HepG2 (cell line): ENCODE results near the gene RPL36AL. TPM values are rescaled to one million over a fixed set of nuclear protein-coding genes. Genes with fewer than 3 reads are reported as not detected.

Source experiments
- HCFC1 ChIP-seq: fragments of 150-350 bp; IDR thresholded peaks from 2 replicates; pipeline ENCODE4 v1.6.1; 2014; ENCODE audit warnings: low read depth, low read length
- JUND ChIP-seq: sonication (generic); formaldehyde crosslinking; IDR thresholded peaks from 2 replicates; pipeline ENCODE4 v1.8.0; 2022; ENCODE audit warnings: mild to moderate bottlenecking, missing genetic modification reagents
- MATR3 ChIP-seq: sonication (generic); formaldehyde crosslinking; IDR thresholded peaks from 2 replicates; pipeline ENCODE4 v1.4.0; 2020; ENCODE audit warnings: missing genetic modification reagents
- MBD4 ChIP-seq: IDR thresholded peaks from 2 replicates; pipeline ENCODE4 v1.6.1; 2012; ENCODE audit warnings: low read length, inconsistent platforms, borderline replicate concordance
- MXD4 ChIP-seq: IDR thresholded peaks from 2 replicates; pipeline ENCODE4 v1.6.1; 2016; ENCODE audit warnings: mild to moderate bottlenecking, missing biosample characterization, missing genetic modification reagents
- NFIB ChIP-seq: sonication (generic); formaldehyde crosslinking; IDR thresholded peaks from 2 replicates; pipeline ENCODE4 v1.9.0; 2021; ENCODE audit warnings: missing genetic modification reagents, mild to moderate bottlenecking, borderline replicate concordance
- RARG ChIP-seq: sonication (generic); formaldehyde crosslinking; IDR thresholded peaks from 2 replicates; pipeline ENCODE4 v1.4.0; 2020; ENCODE audit warnings: low read depth, mild to moderate bottlenecking, missing genetic modification reagents
- SCMH1 ChIP-seq: sonication (generic); formaldehyde crosslinking; IDR thresholded peaks from 2 replicates; pipeline ENCODE4 v1.9.0; 2021; ENCODE audit warnings: missing genetic modification reagents, mild to moderate bottlenecking, borderline replicate concordance
- SUZ12 ChIP-seq: fragments of 150-350 bp; IDR thresholded peaks from 2 replicates; pipeline ENCODE4 v1.6.1; 2014; ENCODE audit warnings: low read depth, low read length
- TFAP4 ChIP-seq: sonication (generic); IDR thresholded peaks from 2 replicates; pipeline ENCODE4 v1.6.1; 2016; ENCODE audit warnings: low read depth, borderline replicate concordance
- ZNF281 ChIP-seq: sonication (generic); formaldehyde crosslinking; IDR thresholded peaks from 2 replicates; pipeline ENCODE4 v1.4.0; 2020; ENCODE audit warnings: missing genetic modification reagents, borderline replicate concordance
- ZNF292 ChIP-seq: sonication (generic); formaldehyde crosslinking; IDR thresholded peaks from 2 replicates; pipeline ENCODE4 v1.8.1; 2022; ENCODE audit warnings: mild to moderate bottlenecking, low read depth, missing genetic modification reagents, borderline replicate concordance
- ZNF441 ChIP-seq: sonication (generic); formaldehyde crosslinking; IDR thresholded peaks from 2 replicates; pipeline ENCODE4 v1.7.0; 2021; ENCODE audit warnings: missing genetic modification reagents, borderline replicate concordance
- ZNF572 ChIP-seq: sonication (generic); formaldehyde crosslinking; IDR thresholded peaks from 2 replicates; pipeline ENCODE4 v1.5.1; 2020; ENCODE audit warnings: mild to moderate bottlenecking, missing genetic modification reagents
- ZNF607 ChIP-seq: sonication (generic); formaldehyde crosslinking; IDR thresholded peaks from 2 replicates; pipeline ENCODE4 v1.5.1; 2020; ENCODE audit warnings: missing genetic modification reagents, mild to moderate bottlenecking, borderline replicate concordance
- ZNF616 ChIP-seq: sonication (generic); formaldehyde crosslinking; IDR thresholded peaks from 2 replicates; pipeline ENCODE4 v1.5.0; 2020; ENCODE audit warnings: low read depth, mild to moderate bottlenecking, missing genetic modification reagents
- polyA plus RNA-seq, 8 experiments: library from polyadenylated mRNA; depleted of rRNA in 3 of 8; stranded (reverse) in 7 of 8; unstranded in 1 of 8; fragments of >200 nt; fragmentation: Illumina TruSeq in 4 of 8; extraction: Trizol in 4 of 8; gene quantifications; 2 replicates each; pipeline versions ENCODE4 v1.2.1 to v1.2.3, GENCODE V29; 2011 to 2016; ENCODE audit warnings: low read depth in 4 of 8, missing spikeins in 1 of 8, mixed read lengths in 1 of 8; ENCODE audit not compliant: insufficient read depth in 1 of 8
- total RNA-seq, 5 experiments: library from RNA; depleted of rRNA; stranded (reverse); fragments of >200 nt; fragmentation: Illumina TruSeq; extraction: Trizol; gene quantifications; 2 replicates each; pipeline ENCODE4 v1.2.3, GENCODE V29; 2016; ENCODE audit warnings: low read depth in 1 of 5
- TF ChIP-seq, protein P1 (sequence below): sonication (generic); formaldehyde crosslinking; IDR thresholded peaks from 2 replicates; pipeline ENCODE4 v1.4.0; 2020; ENCODE audit warnings: mild to moderate bottlenecking, missing genetic modification reagents
- TF ChIP-seq, protein P2 (sequence below): sonication (generic); formaldehyde crosslinking; conservative IDR thresholded peaks from 2 replicates; pipeline ENCODE4 v1.4.0; 2020; ENCODE audit warnings: missing genetic modification reagents
- TF ChIP-seq, protein P3 (sequence below): sonication (generic); formaldehyde crosslinking; IDR thresholded peaks from 2 replicates; pipeline ENCODE4 v1.8.1; 2023; ENCODE audit warnings: mild to moderate bottlenecking, inconsistent platforms, moderate library complexity, missing genetic modification reagents, borderline replicate concordance

Gene RPL36AL
- total and polyA plus RNA-seq, 2 of the 13 experiments (the other 11 are each of a cell fraction or from before 2014, with no cell fraction given): 90.0 to 294 TPM

DNA sequence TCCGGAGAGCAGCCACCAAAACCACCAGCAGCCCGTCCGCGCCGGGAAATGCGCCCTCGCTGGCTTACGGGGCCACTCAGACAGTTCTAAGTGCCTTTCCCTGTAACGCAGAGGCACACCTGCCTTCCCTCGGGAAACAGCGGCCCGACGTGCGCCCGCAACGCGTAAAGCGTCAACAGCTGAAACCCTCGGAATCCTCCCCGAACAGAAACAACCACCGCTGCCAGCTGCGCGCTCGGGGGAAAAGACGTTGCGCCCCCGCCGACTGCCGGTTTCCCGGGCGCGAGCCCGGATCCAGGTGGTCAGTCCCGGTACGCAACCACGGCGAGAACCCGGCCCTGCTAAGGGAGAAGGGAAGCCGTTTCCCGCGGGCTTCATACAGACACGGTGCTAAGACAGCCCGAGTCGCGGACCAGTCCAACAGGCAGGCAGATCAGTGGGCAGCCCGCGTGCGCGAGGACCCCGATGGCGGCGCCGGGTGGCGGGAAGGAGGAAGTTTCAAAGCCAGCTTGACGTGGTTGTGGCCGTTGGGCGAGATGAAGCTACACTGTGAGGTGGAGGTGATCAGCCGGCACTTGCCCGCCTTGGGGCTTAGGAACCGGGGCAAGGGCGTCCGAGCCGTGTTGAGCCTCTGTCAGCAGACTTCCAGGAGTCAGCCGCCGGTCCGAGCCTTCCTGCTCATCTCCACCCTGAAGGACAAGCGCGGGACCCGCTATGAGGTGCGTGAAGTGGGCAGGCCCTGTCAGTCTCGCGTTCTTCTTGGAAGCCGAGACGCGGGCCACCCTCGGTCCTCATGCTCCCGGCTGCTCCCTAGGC, 21.7 kb downstream of the RPL36AL start, which contains the start of gene LRR1 (continued):
- TF ChIP-seq, protein P1, sequence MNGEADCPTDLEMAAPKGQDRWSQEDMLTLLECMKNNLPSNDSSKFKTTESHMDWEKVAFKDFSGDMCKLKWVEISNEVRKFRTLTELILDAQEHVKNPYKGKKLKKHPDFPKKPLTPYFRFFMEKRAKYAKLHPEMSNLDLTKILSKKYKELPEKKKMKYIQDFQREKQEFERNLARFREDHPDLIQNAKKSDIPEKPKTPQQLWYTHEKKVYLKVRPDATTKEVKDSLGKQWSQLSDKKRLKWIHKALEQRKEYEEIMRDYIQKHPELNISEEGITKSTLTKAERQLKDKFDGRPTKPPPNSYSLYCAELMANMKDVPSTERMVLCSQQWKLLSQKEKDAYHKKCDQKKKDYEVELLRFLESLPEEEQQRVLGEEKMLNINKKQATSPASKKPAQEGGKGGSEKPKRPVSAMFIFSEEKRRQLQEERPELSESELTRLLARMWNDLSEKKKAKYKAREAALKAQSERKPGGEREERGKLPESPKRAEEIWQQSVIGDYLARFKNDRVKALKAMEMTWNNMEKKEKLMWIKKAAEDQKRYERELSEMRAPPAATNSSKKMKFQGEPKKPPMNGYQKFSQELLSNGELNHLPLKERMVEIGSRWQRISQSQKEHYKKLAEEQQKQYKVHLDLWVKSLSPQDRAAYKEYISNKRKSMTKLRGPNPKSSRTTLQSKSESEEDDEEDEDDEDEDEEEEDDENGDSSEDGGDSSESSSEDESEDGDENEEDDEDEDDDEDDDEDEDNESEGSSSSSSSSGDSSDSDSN (CRISPR knock-in tag): peak; percentile 96
- peak; percentile 90 for TF ChIP-seq TFAP4
- TF ChIP-seq ZNF281: no peak
- TF ChIP-seq, protein P2, sequence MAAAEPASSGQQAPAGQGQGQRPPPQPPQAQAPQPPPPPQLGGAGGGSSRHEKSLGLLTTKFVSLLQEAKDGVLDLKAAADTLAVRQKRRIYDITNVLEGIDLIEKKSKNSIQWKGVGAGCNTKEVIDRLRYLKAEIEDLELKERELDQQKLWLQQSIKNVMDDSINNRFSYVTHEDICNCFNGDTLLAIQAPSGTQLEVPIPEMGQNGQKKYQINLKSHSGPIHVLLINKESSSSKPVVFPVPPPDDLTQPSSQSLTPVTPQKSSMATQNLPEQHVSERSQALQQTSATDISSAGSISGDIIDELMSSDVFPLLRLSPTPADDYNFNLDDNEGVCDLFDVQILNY (CRISPR knock-in tag): peak; percentile 99
- TF ChIP-seq ZNF572 (CRISPR knock-in tag): peak; percentile 31; the same call in 1 of the 2 replicates
- peak; percentile 66; the same call in 1 of the 2 replicates for TF ChIP-seq JUND (CRISPR knock-in tag)
- no peak for TF ChIP-seq RARG (CRISPR knock-in tag)
- TF ChIP-seq MXD4 (CRISPR knock-in tag): peak; percentile 94
- TF ChIP-seq, protein P3, sequence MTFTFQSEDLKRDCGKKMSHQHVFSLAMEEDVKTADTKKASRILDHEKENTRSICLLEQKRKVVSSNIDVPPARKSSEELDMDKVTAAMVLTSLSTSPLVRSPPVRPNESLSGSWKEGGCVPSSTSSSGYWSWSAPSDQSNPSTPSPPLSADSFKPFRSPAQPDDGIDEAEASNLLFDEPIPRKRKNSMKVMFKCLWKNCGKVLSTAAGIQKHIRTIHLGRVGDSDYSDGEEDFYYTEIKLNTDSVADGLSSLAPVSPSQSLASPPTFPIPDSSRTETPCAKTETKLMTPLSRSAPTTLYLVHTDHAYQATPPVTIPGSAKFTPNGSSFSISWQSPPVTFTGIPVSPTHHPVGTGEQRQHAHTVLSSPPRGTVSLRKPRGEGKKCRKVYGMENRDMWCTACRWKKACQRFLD: peak; percentile 49; the same call in 1 of the 2 replicates
- TF ChIP-seq ZNF616 (CRISPR knock-in tag): peak; percentile 65; the same call in 1 of the 2 replicates
- TF ChIP-seq ZNF441 (CRISPR knock-in tag): peak; percentile 56; the same call in 1 of the 2 replicates
- no peak for TF ChIP-seq SCMH1 (CRISPR knock-in tag)
- peak; percentile 78; the same call in 1 of the 2 replicates for TF ChIP-seq ZNF607 (CRISPR knock-in tag)
- no peak for TF ChIP-seq MBD4
- no peak for TF ChIP-seq HCFC1
- no peak for TF ChIP-seq MATR3 (CRISPR knock-in tag)
- TF ChIP-seq NFIB: 0 out of 2 replicates have a peak, but pooled peaks have one; percentile 69
- TF ChIP-seq SUZ12: no peak
- no peak; the same call in none of the 2 replicates for TF ChIP-seq ZNF292
